ENCODE results near the gene AMN.

Gene AMN

GRCh38 chr14:102945346-102946130 is 23.1 kb downstream of the AMN start:
- DNase-seq = no peak

GRCh38 chr14:102947321-102948103 is 25.0 kb downstream of the AMN start:
- no peak for DNase-seq

- DNase-seq = no peak
These were observed 26.2 kb downstream of the AMN start for GRCh38 chr14:102948698-102949061.

DNA sequence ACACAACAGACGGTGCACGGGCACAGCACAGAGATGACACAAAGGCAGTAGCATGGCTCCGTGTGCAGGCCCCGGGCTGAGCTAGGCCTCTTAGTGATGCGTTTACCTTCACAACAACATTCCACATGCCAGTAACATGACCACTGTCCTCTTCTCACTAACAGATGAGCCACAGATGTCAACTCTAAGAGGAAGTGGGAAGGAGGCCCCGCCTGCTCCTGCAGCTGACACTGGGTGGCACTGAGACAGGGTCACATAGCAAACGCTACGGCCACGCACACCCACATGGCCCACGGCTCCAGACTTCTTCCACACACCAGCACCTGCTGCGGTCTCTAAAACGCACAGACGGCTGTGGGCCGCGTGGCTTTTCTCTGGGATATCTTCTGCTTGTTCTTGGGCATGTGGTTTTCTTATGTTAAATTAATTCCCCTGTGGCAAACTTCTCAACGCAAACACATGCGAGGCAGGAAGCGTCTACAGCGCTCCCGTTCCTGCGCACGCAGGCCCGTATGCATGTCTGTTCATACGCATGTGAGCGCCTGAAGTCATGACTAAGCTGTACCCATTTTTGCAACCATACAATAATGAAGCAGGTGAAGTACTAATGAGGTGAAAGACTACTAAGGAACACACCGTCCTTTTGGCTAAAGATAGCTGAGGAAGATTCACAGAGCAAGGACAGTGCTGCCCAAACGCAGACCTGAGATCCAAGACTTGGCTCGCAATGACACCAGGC is 26.8 kb downstream of the AMN start:
- DNase-seq = peak; percentile 35 to 65 (median 44)

GRCh38 chr14:102949801-102950451 is 27.5 kb downstream of the AMN start:
- DNase-seq = no peak

- DNase-seq = no peak
These were observed 28.6 kb downstream of the AMN start for GRCh38 chr14:102951034-102951433.

DNA sequence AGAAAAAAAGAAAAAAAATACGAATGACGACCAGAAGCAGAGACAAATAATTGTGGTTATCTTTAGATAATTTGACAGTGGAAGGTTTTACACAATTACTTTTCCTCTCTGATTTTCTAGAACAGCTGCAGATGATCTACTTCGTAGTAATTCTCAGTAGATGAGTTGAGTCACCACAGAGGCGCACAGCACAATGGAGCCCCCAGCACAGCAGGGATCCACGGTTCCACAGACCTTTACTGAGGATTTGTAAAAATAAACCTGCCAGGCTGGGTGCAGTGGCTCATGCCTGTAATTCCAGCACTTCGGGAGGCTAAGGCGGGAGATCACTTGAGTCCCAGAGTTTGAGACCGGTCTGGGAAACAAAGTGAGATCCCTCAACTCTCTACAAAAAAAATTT is 29.3 kb downstream of the AMN start:
- no peak for DNase-seq

DNA sequence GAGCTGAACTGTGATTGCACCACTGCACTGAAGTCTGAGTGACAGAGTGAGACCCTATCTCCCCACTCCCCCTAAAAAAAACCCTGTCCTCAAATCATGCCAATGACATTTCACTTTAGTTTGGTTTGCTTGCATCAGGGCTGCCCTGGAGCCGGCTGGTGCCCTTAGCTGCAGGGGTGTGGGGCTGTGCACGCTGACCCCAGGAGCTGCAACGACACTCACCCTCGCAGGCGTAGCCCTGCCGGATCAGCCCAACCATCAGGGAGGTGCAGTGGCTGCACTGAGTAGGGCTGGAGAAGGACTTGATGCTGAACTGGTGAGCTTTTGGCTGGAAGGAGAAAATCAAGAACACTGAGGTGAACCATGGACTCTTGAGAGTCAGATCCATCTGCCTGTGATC is 29.8 kb downstream of the AMN start:
- DNase-seq = no peak

DNA sequence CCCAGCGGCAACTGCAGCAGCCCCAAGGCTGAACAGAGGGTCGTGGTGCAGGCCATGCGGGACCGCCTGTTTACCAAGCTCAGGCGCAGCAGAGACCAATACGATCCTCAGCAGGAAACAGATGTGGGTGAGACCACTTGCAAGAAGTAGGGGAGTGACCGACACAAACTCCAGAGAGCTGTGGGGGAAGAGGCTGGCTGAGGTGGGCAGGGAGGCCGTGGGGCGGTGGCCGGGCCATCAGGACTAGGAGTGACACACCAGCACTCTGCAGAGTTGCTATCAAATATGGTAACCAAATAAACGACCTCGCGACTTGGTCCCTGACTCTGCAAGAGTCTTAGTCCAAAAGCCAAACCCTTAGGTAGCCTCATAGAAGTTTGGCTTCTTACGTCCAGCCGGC is 30.6 kb downstream of the AMN start:
- DNase-seq = no peak

DNA sequence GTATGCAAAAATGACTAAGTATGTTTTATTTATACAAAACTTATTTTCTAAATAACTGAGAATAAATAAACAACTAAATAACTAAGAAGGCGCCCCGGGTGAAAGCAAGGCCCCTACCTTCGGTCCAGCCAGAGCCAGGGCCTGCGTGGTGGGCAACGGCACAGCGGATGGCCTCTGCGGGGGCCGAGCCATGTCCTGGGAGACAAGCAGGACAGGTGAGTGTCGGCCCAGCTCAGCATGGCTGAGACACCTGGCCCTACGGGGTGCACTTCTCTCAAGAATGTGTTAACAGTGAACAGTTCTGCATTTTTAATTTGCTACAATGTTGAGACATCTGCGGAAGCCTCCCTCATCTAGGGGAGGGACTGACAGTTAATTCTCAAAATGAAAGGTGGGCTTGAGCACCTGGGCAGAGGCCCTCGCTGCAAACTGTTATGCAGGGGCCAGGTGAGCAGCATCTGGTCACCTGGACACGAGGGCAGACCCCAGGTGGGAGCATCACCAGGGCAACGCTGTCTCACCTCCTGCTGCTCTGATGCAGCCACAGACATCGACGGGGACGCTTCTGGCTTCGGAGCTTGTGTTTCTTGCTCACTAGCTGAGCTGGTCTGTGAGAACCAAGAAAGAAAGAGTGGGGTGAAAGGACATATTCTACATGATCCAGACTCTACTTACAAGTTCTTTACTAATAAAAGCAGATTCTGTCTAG is 31.8 kb downstream of the AMN start:
- DNase-seq = no peak

GRCh38 chr14:102955636-102956408 is 33.4 kb downstream of the AMN start:
- DNase-seq = no peak

GRCh38 chr14:102957222-102957621 is 34.8 kb downstream of the AMN start:
- peak in 1 of 3 donors; percentile 37 for DNase-seq

- DNase-seq = no peak
These were observed 36.0 kb downstream of the AMN start for GRCh38 chr14:102958461-102958860.

DNA sequence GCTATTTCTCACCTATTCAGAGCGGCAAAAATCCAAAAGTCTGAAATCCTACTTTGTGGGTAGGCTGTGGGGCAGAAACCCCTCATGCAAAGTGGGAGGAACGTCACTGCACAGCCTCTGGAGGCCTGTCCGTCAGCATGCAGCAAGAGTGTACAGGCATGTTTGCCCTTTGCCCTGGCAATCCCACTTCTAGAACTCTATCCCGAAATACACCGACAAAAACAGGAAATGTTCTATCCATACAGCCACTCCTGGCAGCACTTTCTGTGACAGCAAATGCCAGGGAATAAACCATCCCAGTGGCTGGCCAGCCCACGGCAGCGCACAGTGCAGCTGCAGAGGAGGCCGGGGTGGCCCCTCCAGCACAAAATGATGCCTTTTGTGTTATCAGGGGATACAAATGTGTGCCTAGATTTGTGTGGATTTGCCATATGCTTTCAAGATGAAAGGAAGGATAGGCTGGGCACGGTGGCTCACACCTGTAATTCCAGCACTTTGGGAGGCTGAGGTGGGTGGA is 39.7 kb downstream of the AMN start:
- DNase-seq = no peak

- no peak for DNase-seq
These were observed 41.8 kb downstream of the AMN start for GRCh38 chr14:102964152-102964730.

DNA sequence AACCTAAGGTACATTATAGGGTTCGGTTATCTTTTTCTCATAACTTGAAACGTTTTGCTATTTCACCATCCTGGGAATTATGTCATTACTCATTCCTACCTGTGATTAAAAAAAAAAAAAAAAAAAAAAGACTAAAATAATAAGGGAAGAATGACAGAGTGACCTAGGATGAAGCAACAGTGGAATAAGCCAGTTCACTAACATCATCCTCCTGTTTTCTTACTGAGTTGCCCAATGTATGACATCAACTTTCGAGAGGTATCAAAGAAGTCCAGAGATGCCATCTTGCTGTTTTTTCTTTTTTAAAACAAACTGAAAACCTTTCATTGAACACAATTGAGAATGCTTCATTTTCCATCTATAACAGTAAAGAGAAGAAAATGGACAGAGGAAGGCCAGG is 42.8 kb downstream of the AMN start:
- DNase-seq = peak; percentile 22 to 58 (median 28)

GRCh38 chr14:102965971-102966655 is 43.6 kb downstream of the AMN start:
- peak; percentile 42 to 65 (median 50) for DNase-seq

GRCh38 chr14:102966681-102967505 is 44.4 kb downstream of the AMN start:
- no peak for DNase-seq

GRCh38 chr14:102967506-102967795 is 45.0 kb downstream of the AMN start:
- no peak for DNase-seq

DNA sequence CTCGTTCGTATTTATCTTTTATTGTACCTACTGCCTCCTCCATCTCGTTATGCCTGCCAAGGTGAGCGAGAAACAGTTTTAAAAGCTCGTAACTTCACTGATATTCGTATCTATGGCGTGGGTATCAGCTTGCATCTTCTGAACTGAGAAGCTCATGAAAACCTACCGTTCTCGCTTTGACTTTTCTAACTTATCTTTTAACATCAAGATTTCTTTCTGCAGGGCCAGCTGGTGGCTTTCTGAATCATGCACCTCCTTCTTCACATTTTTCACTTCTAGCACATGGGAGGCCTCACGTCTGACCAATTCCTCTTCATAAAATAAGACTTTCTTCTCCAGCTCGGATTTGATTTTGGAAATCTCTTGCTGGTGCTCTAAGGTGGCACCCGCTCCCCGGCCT is 45.8 kb downstream of the AMN start:
- no peak for DNase-seq
